GM12878 (cell line): Measurements from ENCODE around the gene NAV2.

Experiments
- EZH2 ChIP-seq: IDR thresholded peaks from 2 replicates; pipeline ENCODE4 v1.6.1; 2012; ENCODE audit warnings: low read depth, mild to moderate bottlenecking, control low read depth, inconsistent platforms, low read length, borderline replicate concordance; ENCODE audit not compliant: control insufficient read depth
- NR2C2 ChIP-seq: IDR thresholded peaks from 2 replicates; pipeline ENCODE4 v1.6.1; 2011; ENCODE audit warnings: borderline replicate concordance, low read depth; ENCODE audit not compliant: control insufficient read depth, insufficient read length
- TF ChIP-seq, protein P1 (sequence below), 3 experiments: IDR thresholded peaks in 2 of 3; conservative IDR thresholded peaks in 1 of 3; 2 replicates each; pipeline ENCODE4 v1.5.1; 2011; ENCODE audit warnings: low read depth in 3 of 3, low read length in 3 of 3, mild to moderate bottlenecking in 3 of 3, control low read depth in 2 of 3, moderate library complexity in 2 of 3, inconsistent platforms in 1 of 3, mixed read lengths in 1 of 3; ENCODE audit not compliant: control insufficient read depth in 2 of 3, insufficient read depth in 1 of 3; ENCODE audit errors: extremely low read depth in 1 of 3
- TF ChIP-seq, protein P2 (sequence below): IDR thresholded peaks from 2 replicates; pipeline ENCODE4 v1.6.1; 2012; ENCODE audit warnings: mild to moderate bottlenecking, low read depth, low read length

DNA sequence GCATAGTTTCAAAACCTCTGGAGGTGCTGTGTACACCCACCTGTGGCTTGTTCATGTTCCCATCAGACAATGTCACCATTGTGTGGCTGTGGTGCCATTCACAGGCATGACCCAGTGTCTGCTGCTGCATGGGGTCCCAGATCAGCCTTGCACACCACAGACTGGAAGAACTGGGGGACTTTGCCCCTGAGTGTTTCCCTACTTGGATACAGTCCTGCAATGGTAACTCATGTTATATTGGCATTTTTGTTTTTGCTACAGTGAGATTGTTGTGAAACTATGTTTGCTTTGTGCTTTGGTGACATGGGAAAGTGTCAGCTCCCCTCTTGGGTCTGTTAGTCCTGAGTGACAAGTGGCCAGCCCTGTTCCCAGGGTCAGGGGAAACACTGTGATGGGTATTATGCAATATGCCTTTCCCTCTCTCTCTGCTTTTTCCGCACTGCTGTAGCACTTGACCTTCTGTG lies 108.8 kb downstream of the NAV2 start:
- TF ChIP-seq NR2C2 (no peak), EZH2 (no peak)
- TF ChIP-seq, protein P1, sequence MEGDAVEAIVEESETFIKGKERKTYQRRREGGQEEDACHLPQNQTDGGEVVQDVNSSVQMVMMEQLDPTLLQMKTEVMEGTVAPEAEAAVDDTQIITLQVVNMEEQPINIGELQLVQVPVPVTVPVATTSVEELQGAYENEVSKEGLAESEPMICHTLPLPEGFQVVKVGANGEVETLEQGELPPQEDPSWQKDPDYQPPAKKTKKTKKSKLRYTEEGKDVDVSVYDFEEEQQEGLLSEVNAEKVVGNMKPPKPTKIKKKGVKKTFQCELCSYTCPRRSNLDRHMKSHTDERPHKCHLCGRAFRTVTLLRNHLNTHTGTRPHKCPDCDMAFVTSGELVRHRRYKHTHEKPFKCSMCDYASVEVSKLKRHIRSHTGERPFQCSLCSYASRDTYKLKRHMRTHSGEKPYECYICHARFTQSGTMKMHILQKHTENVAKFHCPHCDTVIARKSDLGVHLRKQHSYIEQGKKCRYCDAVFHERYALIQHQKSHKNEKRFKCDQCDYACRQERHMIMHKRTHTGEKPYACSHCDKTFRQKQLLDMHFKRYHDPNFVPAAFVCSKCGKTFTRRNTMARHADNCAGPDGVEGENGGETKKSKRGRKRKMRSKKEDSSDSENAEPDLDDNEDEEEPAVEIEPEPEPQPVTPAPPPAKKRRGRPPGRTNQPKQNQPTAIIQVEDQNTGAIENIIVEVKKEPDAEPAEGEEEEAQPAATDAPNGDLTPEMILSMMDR (IDR thresholded peaks at IDR 0.05 in 2 of 3, conservative IDR thresholded peaks at IDR 0.05 in 1 of 3; ENCODE audit: control insufficient read depth in 2 of 3, extremely low read depth in 1 of 3, insufficient read depth in 1 of 3, low read depth in 3 of 3, low read length in 3 of 3): no peak
- TF ChIP-seq, protein P2, sequence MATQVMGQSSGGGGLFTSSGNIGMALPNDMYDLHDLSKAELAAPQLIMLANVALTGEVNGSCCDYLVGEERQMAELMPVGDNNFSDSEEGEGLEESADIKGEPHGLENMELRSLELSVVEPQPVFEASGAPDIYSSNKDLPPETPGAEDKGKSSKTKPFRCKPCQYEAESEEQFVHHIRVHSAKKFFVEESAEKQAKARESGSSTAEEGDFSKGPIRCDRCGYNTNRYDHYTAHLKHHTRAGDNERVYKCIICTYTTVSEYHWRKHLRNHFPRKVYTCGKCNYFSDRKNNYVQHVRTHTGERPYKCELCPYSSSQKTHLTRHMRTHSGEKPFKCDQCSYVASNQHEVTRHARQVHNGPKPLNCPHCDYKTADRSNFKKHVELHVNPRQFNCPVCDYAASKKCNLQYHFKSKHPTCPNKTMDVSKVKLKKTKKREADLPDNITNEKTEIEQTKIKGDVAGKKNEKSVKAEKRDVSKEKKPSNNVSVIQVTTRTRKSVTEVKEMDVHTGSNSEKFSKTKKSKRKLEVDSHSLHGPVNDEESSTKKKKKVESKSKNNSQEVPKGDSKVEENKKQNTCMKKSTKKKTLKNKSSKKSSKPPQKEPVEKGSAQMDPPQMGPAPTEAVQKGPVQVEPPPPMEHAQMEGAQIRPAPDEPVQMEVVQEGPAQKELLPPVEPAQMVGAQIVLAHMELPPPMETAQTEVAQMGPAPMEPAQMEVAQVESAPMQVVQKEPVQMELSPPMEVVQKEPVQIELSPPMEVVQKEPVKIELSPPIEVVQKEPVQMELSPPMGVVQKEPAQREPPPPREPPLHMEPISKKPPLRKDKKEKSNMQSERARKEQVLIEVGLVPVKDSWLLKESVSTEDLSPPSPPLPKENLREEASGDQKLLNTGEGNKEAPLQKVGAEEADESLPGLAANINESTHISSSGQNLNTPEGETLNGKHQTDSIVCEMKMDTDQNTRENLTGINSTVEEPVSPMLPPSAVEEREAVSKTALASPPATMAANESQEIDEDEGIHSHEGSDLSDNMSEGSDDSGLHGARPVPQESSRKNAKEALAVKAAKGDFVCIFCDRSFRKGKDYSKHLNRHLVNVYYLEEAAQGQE: no peak
